Lower leg skin (tissue), 4 donors: ENCODE results near the gene SLC25A18. TPM values are rescaled to one million over a fixed set of nuclear protein-coding genes. Genes with fewer than 3 reads are reported as not detected.
A peak's percentile ranks its signal among the peaks of the same experiment; 100 is the strongest.

Experiments
- DNase-seq, 2 donors: peaks; one replicate each; pipeline ENCODE4 v3.0.0-alpha.2; 2019; ENCODE audit warnings: low spot score in 2 of 2
- H3K4me3 ChIP-seq: fragments of 200-600 bp; sonication (generic); 2 replicates; pipeline ENCODE4 v1.5.1; 2017; ENCODE audit warnings: mild to moderate bottlenecking, low read depth; ENCODE audit not compliant: poor library complexity, severe bottlenecking
- POLR2A ChIP-seq, 2 donors: fragments of 450-650 bp; IDR thresholded peaks; one replicate each; pipeline ENCODE4 v1.6.1; 2016 to 2017; ENCODE audit warnings: antibody characterized with exemption in 2 of 2, mild to moderate bottlenecking in 1 of 2, moderate library complexity in 1 of 2
- WGBS, 2 donors: methylation state at CpG; one replicate each; pipeline ENCODE4 v1.1.5; 2018; 5-methylcytosine and 5-hydroxymethylcytosine counted together
- intact Hi-C: fragments of 100-400 bp; cut with DNase I; formaldehyde crosslinking; loops from one replicate; pipeline ENCODE4 v1.15.0; 2023; ENCODE audit warnings: low total_unique reads
- total RNA-seq, 4 donors: library from RNA; depleted of rRNA; stranded (reverse); fragments of >200 nt; gene quantifications; one replicate each; pipeline ENCODE4 v1.1.0, GENCODE V29; 2016
- TF ChIP-seq, protein P1 (sequence below), 3 donors: fragments of 450-650 bp; IDR thresholded peaks; one replicate each; pipeline ENCODE4 v1.5.1; 2016; ENCODE audit warnings: antibody characterized with exemption in 3 of 3, mild to moderate bottlenecking in 3 of 3, moderate library complexity in 2 of 3

The SLC25A18 gene
- total RNA-seq, 4 donors from 2014 or later, result 0.83 to 2.3 (median 1.3) TPM

DNA sequence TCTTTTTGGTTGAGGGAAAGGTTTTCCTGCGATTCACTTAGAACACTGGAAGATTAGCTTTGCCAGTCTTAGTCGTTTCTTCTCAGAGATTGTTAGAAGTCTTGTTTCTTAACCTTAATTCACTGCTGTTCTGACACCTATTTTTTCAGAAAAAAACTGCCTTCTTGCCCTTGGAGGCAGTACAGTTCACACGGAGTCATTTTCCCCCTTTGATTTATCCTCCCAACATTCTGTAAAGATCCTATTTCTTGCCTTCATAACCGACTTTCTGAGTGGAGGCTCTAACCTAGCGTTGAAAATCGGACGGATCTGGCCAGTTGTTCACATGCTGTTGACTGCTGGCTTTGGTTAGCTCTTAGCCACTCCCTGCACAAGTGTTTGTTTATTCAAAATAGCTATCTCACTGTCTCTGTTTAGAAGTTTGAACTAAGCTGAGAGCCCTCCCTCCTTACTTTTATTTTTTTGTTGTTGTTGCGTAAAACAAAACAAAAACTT is 76.0 kb downstream of the SLC25A18 start:
- DNase-seq, result no peak
- H3K4me3 ChIP-seq, result peak overlapping the region; percentile 84
- TF ChIP-seq POLR2A (IDR thresholded peaks at IDR 0.05), result no peak
- TF ChIP-seq, protein P1, sequence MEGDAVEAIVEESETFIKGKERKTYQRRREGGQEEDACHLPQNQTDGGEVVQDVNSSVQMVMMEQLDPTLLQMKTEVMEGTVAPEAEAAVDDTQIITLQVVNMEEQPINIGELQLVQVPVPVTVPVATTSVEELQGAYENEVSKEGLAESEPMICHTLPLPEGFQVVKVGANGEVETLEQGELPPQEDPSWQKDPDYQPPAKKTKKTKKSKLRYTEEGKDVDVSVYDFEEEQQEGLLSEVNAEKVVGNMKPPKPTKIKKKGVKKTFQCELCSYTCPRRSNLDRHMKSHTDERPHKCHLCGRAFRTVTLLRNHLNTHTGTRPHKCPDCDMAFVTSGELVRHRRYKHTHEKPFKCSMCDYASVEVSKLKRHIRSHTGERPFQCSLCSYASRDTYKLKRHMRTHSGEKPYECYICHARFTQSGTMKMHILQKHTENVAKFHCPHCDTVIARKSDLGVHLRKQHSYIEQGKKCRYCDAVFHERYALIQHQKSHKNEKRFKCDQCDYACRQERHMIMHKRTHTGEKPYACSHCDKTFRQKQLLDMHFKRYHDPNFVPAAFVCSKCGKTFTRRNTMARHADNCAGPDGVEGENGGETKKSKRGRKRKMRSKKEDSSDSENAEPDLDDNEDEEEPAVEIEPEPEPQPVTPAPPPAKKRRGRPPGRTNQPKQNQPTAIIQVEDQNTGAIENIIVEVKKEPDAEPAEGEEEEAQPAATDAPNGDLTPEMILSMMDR (IDR thresholded peaks at IDR 0.05), result no peak
- 2 to 4% methylated on average over 8 of the region's 8 CpGs for WGBS, 2 donors
- intact Hi-C loops, result no loop called here

Other genes with a start within 250 kb of the SLC25A18 start
- 1 to 10 TPM; 1.8 to 2.7 (median 2.2) TPM for gene CECR2, start 194.0 kb upstream of the SLC25A18 start, total RNA-seq
- 100 to 1,000 TPM; 113 to 136 (median 125) TPM for gene ATP6V1E1, start 65.3 kb downstream of the SLC25A18 start, total RNA-seq
- gene BCL2L13, start 75.3 kb downstream of the SLC25A18 start, total RNA-seq, result 10 to 100 TPM; 63.0 to 71.2 (median 67.5) TPM
- gene BID, start 211.0 kb downstream of the SLC25A18 start, total RNA-seq, result 10 to 100 TPM in 3 of 4 donors, 1 to 10 TPM in 1; 5.4 to 22.6 (median 15.2) TPM